Osteoblast (primary cell): ENCODE results near the gene GLDN. TPM values are rescaled to one million over a fixed set of nuclear protein-coding genes. Genes with fewer than 3 reads are reported as not detected.

Experiments used
- DNase-seq: peaks from one replicate; pipeline ENCODE4 v3.0.0; 2011; ENCODE audit warnings: low spot score, mixed read lengths; ENCODE audit not compliant: insufficient read length; ENCODE audit errors: missing footprints
- H2AFZ ChIP-seq: 2 replicates; pipeline ENCODE4 v1.6.0; 2011; ENCODE audit warnings: mild to moderate bottlenecking, low read length
- H3K27ac ChIP-seq: 2 replicates; pipeline ENCODE4 v1.5.1; 2011; ENCODE audit warnings: mild to moderate bottlenecking, low read depth, low read length, moderate library complexity
- H3K27me3 ChIP-seq: 2 replicates; pipeline ENCODE4 v1.6.0; 2012; ENCODE audit warnings: mild to moderate bottlenecking, control low read depth, inconsistent platforms, low read length, moderate library complexity; ENCODE audit not compliant: insufficient read depth
- H3K36me3 ChIP-seq: 2 replicates; pipeline ENCODE4 v1.5.1; 2011; ENCODE audit warnings: mild to moderate bottlenecking, low read length, control low read depth, moderate library complexity; ENCODE audit not compliant: insufficient read depth
- H3K4me1 ChIP-seq: 2 replicates; pipeline ENCODE4 v1.5.1; 2011; ENCODE audit warnings: mild to moderate bottlenecking, low read length, control low read depth, moderate library complexity; ENCODE audit not compliant: insufficient read depth
- H3K4me2 ChIP-seq: 2 replicates; pipeline ENCODE4 v1.6.0; 2011; ENCODE audit warnings: mild to moderate bottlenecking, low read length; ENCODE audit not compliant: insufficient read depth
- H3K4me3 ChIP-seq: fragments of 200-600 bp; sonication (generic); 3 replicates; pipeline ENCODE4 v1.5.1; 2012; ENCODE audit warnings: mild to moderate bottlenecking, low read length, inconsistent platforms; ENCODE audit not compliant: insufficient read depth
- H3K79me2 ChIP-seq: 2 replicates; pipeline ENCODE4 v1.6.0; 2012; ENCODE audit warnings: mild to moderate bottlenecking, low read length, control low read depth, inconsistent platforms; ENCODE audit not compliant: insufficient read depth
- H3K9me3 ChIP-seq: 2 replicates; pipeline ENCODE4 v1.5.1; 2011; ENCODE audit warnings: low read depth, low read length, control low read depth
- H4K20me1 ChIP-seq: 2 replicates; pipeline ENCODE4 v1.6.0; 2012; ENCODE audit warnings: mild to moderate bottlenecking, low read length, control low read depth; ENCODE audit not compliant: insufficient read depth
- total RNA-seq: library from RNA; depleted of rRNA; stranded (reverse); fragments of >200 nt; gene quantifications from 2 replicates; pipeline ENCODE4 v1.2.3, GENCODE V29; 2012
- TF ChIP-seq, protein P1 (sequence below): IDR thresholded peaks from 2 replicates; pipeline ENCODE4 v1.5.1; 2011; ENCODE audit warnings: mild to moderate bottlenecking, low read depth, low read length, moderate library complexity; ENCODE audit errors: extremely low read depth

GLDN gene
- total RNA-seq, 1 donor = 1.1 TPM

DNA sequence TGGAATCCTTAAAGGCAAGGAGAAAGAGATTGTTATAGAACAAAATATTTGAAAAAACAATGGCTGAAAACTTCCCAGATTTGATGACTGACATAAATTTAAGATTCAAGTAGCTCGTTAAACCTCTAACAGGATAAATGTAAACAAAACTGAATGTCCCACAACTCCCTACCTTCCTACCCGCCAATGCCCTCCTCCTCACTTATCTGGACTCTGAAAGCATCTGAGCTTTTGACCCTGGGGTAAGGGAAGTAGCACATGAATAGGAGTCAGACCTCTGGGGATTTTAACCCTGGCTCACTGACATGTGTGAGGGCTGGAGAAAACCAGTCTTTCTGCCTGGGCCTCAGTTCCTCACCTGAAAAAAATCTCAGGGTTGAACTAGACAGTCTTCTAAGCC, 29.9 kb upstream of the GLDN start:
- no peak overlapping the region for H3K4me2 ChIP-seq
- H3K4me3 ChIP-seq = no peak overlapping the region
- H3K9me3 ChIP-seq = no peaks in the 10 kb centered on the region
- peaks cover 36% of the 10 kb centered on the region for H3K4me1 ChIP-seq
- no peaks in the 10 kb centered on the region for H4K20me1 ChIP-seq
- DNase-seq = no peak
- no peaks in the 10 kb centered on the region for H3K79me2 ChIP-seq
- no peaks in the 10 kb centered on the region for H3K27me3 ChIP-seq
- no peak overlapping the region for H3K27ac ChIP-seq
- TF ChIP-seq, protein P1, sequence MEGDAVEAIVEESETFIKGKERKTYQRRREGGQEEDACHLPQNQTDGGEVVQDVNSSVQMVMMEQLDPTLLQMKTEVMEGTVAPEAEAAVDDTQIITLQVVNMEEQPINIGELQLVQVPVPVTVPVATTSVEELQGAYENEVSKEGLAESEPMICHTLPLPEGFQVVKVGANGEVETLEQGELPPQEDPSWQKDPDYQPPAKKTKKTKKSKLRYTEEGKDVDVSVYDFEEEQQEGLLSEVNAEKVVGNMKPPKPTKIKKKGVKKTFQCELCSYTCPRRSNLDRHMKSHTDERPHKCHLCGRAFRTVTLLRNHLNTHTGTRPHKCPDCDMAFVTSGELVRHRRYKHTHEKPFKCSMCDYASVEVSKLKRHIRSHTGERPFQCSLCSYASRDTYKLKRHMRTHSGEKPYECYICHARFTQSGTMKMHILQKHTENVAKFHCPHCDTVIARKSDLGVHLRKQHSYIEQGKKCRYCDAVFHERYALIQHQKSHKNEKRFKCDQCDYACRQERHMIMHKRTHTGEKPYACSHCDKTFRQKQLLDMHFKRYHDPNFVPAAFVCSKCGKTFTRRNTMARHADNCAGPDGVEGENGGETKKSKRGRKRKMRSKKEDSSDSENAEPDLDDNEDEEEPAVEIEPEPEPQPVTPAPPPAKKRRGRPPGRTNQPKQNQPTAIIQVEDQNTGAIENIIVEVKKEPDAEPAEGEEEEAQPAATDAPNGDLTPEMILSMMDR = no peak
- no peaks in the 10 kb centered on the region for H3K36me3 ChIP-seq
- no peak overlapping the region for H2AFZ ChIP-seq

DNA sequence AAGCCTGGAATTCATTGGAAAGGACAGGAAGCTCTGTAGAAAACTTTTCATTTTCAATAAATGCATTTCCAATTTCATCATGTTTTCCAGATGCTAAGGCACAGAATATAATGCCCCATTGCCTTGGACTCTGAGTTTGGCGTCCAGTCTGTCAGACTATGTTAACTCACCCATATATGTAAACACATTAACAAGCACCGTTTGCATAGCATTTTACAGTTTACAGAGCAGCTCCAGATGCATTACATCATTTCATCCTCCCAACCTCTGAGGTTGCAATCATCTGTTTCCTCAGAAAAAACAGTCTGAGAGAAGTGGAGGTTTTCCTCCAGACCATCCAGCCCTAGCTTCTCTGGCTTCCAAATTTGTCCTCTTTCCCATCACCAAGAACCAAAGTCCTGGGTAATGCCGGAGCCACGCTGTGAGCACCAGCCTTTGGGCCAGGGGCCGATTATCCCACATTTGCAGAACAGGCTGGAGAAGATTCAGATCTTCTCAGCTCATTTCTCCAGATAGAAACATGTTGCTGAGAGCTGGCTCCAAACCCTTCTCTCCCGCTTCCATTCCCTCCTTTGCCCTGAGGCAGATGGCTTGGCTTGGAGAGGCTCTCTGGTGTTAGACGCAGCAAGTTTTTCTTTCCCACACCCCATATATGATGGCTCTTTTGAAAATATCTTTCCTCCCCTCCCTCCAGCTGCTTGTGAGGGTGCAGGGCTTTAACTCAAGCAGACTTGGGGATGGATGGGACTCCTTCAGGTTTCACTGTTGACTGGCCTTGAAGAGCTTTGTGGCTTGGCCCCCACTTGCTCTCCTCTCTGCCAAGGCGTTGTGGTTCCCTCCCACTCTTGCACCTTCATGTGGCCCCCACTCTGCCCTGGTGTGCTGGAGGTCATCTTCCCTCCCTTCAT, 29.0 kb upstream of the GLDN start:
- Histone ChIP-seq H4K20me1 (no peaks in the 10 kb centered on the region), H3K4me3 (no peak overlapping the region), H3K9me3 (no peaks in the 10 kb centered on the region), H2AFZ (no peak overlapping the region), H3K79me2 (no peaks in the 10 kb centered on the region), H3K36me3 (no peaks in the 10 kb centered on the region), H3K4me1 (peaks cover 36% of the 10 kb centered on the region), H3K27me3 (no peaks in the 10 kb centered on the region), H3K27ac (no peak overlapping the region), H3K4me2 (no peak overlapping the region)
- TF ChIP-seq, protein P1 = no peak
- DNase-seq = no peak

DNA sequence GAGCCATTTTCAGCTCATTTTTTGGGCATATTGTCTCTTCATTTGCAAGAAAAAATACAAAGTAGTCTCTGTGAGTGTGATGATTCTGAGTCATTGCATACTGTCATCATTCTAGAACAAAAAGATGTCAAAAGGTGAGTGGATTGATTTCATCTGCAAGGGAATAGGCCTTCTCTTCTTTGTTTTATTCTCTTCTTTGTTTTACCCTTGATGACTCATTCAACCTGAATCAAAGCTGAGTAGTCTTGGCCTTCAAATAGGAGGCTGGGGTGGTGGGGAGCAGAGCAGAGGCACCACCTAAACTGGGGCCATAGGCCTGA, 28.4 kb upstream of the GLDN start:
- Histone ChIP-seq H4K20me1 (no peaks in the 10 kb centered on the region), H3K4me3 (no peak overlapping the region), H2AFZ (no peak overlapping the region), H3K79me2 (no peaks in the 10 kb centered on the region), H3K4me1 (peaks cover 36% of the 10 kb centered on the region), H3K27me3 (no peaks in the 10 kb centered on the region), H3K27ac (no peak overlapping the region), H3K36me3 (no peaks in the 10 kb centered on the region), H3K4me2 (no peak overlapping the region), H3K9me3 (no peaks in the 10 kb centered on the region)
- no peak for DNase-seq
- TF ChIP-seq, protein P1 = no peak

DNA sequence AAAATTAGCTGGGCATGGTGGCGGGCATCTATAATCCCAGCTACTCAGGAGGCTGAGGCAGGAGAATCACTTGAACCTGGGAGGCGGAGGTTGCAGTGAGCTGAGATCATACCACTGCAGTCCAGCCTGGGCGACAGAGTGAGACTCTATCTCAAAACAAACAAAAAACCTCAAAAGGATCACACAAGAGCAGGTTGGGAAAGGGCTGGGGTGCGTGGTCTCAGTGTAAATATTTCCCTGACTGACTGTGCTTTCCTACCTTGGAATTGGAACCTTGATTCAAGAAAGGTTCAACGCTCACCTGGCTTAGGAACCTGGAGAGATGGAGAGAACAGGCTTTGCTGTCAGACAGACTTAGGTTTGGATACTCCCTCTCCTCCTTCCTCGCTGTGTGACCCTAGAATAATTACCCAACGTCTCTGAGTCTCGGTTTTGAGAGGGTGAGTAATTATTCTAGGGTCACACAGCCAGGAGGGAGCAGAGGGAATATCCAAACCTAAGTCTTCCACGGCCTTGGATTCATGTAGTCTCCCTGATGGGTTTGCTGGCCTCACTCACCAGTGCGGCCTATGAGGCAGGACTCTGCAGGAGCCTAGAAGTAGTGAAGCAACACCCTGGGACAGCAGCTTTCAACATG, 27.7 kb upstream of the GLDN start:
- TF ChIP-seq, protein P1 = no peak
- Histone ChIP-seq H3K4me3 (no peak overlapping the region), H3K36me3 (no peaks in the 10 kb centered on the region), H4K20me1 (no peaks in the 10 kb centered on the region), H3K27me3 (no peaks in the 10 kb centered on the region), H3K27ac (no peak overlapping the region), H2AFZ (no peak overlapping the region), H3K4me1 (peaks cover 42% of the 10 kb centered on the region), H3K79me2 (no peaks in the 10 kb centered on the region), H3K9me3 (no peaks in the 10 kb centered on the region), H3K4me2 (no peak overlapping the region)
- no peak for DNase-seq
